Mesenchymal stem cell (in vitro differentiated cells and primary cell): Measurements from ENCODE around the gene ARSG.

ENCODE experiments used
- DNase-seq: peaks from one replicate; pipeline ENCODE4 v3.0.0-alpha.2; 2013
- H2AFZ ChIP-seq: one replicate; pipeline ENCODE4 v1.6.1; 2013; ENCODE audit warnings: low read depth, mild to moderate bottlenecking, control low read depth, inconsistent platforms, low read length, moderate library complexity
- H2AK5ac ChIP-seq: 2 replicates; pipeline ENCODE4 v1.6.1; 2013; ENCODE audit warnings: low read length, moderate library complexity, mild to moderate bottlenecking, inconsistent platforms; ENCODE audit not compliant: severe bottlenecking
- H2BK120ac ChIP-seq: one replicate; pipeline ENCODE4 v1.6.1; 2013; ENCODE audit warnings: low read depth, mild to moderate bottlenecking, inconsistent platforms, low read length, moderate library complexity
- H2BK12ac ChIP-seq, 2 experiments: one replicate each; pipeline ENCODE4 v1.6.1; 2013; ENCODE audit warnings: inconsistent platforms in 2 of 2, low read length in 2 of 2, mild to moderate bottlenecking in 2 of 2, moderate library complexity in 2 of 2, control low read depth in 1 of 2
- H2BK15ac ChIP-seq: one replicate; pipeline ENCODE4 v1.6.1; 2013; ENCODE audit warnings: mild to moderate bottlenecking, low read depth, inconsistent platforms; ENCODE audit not compliant: poor library complexity, severe bottlenecking
- H2BK5ac ChIP-seq: 2 replicates; pipeline ENCODE4 v1.6.1; 2013; ENCODE audit warnings: low read depth, mild to moderate bottlenecking, low read length, control low read depth, inconsistent platforms; ENCODE audit not compliant: poor library complexity, severe bottlenecking
- H3K14ac ChIP-seq, 2 experiments: one replicate each; pipeline ENCODE4 v1.6.1; 2013; ENCODE audit warnings: inconsistent platforms in 2 of 2, low read length in 2 of 2, control low read depth in 1 of 2, mild to moderate bottlenecking in 1 of 2, moderate library complexity in 1 of 2
- H3K18ac ChIP-seq, 2 experiments: one replicate each; pipeline ENCODE4 v1.6.1; 2013; ENCODE audit warnings: inconsistent platforms in 2 of 2, low read length in 2 of 2, control low read depth in 1 of 2, low read depth in 1 of 2, mild to moderate bottlenecking in 1 of 2
- H3K23ac ChIP-seq, 2 experiments: one replicate each; pipeline ENCODE4 v1.6.1; 2013; ENCODE audit warnings: inconsistent platforms in 2 of 2, low read length in 2 of 2, mild to moderate bottlenecking in 2 of 2, moderate library complexity in 2 of 2, control low read depth in 1 of 2
- H3K27ac ChIP-seq: 2 replicates; pipeline ENCODE4 v1.5.1; 2013; ENCODE audit warnings: mild to moderate bottlenecking, moderate library complexity, low read length, control low read depth, inconsistent platforms; ENCODE audit not compliant: poor library complexity, severe bottlenecking
- H3K27me3 ChIP-seq, 2 experiments: 2 replicates each; pipeline versions ENCODE4 v1.6.1 to v1.7.0; 2013; ENCODE audit warnings: low read length in 2 of 2, mild to moderate bottlenecking in 2 of 2, moderate library complexity in 2 of 2, control low read depth in 1 of 2, inconsistent platforms in 1 of 2; ENCODE audit not compliant: control insufficient read depth in 1 of 2, insufficient read depth in 1 of 2
- H3K36me3 ChIP-seq, 2 experiments: 2 replicates each; pipeline versions ENCODE4 v1.6.1 to v1.7.0; 2013; ENCODE audit warnings: low read length in 2 of 2, control low read depth in 1 of 2, inconsistent platforms in 1 of 2, low read depth in 1 of 2, mild to moderate bottlenecking in 1 of 2; ENCODE audit not compliant: insufficient read depth in 2 of 2, control insufficient read depth in 1 of 2
- H3K4ac ChIP-seq, 2 experiments: one replicate each; pipeline ENCODE4 v1.6.1; 2013; ENCODE audit warnings: inconsistent platforms in 2 of 2, low read length in 2 of 2, mild to moderate bottlenecking in 2 of 2, moderate library complexity in 2 of 2, control low read depth in 1 of 2, low read depth in 1 of 2
- H3K4me1 ChIP-seq: 2 replicates; pipeline ENCODE4 v1.6.1; 2013; ENCODE audit warnings: low read depth, low read length, control low read depth; ENCODE audit not compliant: control insufficient read depth, insufficient read depth
- H3K4me2 ChIP-seq: 2 replicates; pipeline ENCODE4 v1.6.1; 2013; ENCODE audit warnings: low read length, mild to moderate bottlenecking, inconsistent platforms; ENCODE audit not compliant: poor library complexity, severe bottlenecking
- H3K4me3 ChIP-seq, 2 experiments: 2 replicates each; pipeline versions ENCODE4 v1.5.1 to v1.7.0; 2013; ENCODE audit warnings: low read length in 2 of 2, mild to moderate bottlenecking in 2 of 2, control low read depth in 1 of 2, low read depth in 1 of 2; ENCODE audit not compliant: insufficient read depth in 1 of 2
- H3K79me1 ChIP-seq: replicated peaks from 2 replicates; pipeline ENCODE4 v1.6.1; 2013; ENCODE audit warnings: mild to moderate bottlenecking, control low read depth, low read length, inconsistent platforms; ENCODE audit not compliant: poor library complexity, severe bottlenecking
- H3K9ac ChIP-seq: 2 replicates; pipeline ENCODE4 v1.7.0; 2013; ENCODE audit warnings: mild to moderate bottlenecking, low read length, moderate library complexity
- H3K9me3 ChIP-seq: 2 replicates; pipeline ENCODE4 v1.7.0; 2013; ENCODE audit warnings: mild to moderate bottlenecking, low read length; ENCODE audit not compliant: control insufficient read depth
- H4K8ac ChIP-seq: one replicate; pipeline ENCODE4 v1.6.1; 2013; ENCODE audit warnings: inconsistent platforms, mild to moderate bottlenecking, low read length, moderate library complexity
- H4K91ac ChIP-seq: one replicate; pipeline ENCODE4 v1.6.1; 2013; ENCODE audit warnings: mild to moderate bottlenecking, low read length, inconsistent platforms
- WGBS: methylation state at CpG from one replicate; pipeline ENCODE4 v1.1.7; 2013; ENCODE audit warnings: mixed read lengths; 5-methylcytosine and 5-hydroxymethylcytosine counted together

Gene ARSG

GRCh38 chr17:68385490-68386215, 94.4 kb downstream of the ARSG start:
- no peak overlapping the region for H2AK5ac ChIP-seq
- H3K4me2 ChIP-seq, result no peak overlapping the region
- no peaks in the 10 kb centered on the region for H3K79me1 ChIP-seq
- no peak for DNase-seq
- WGBS, result 94% methylated on average over 8 of the region's 8 CpGs
- H3K36me3 ChIP-seq, result no peaks in the 10 kb centered on the region
- peaks cover 17% of the 10 kb centered on the region for H3K4me1 ChIP-seq
- peak overlapping the region; percentile 85 to 86 for H2BK12ac ChIP-seq
- H2BK120ac ChIP-seq, result no peak overlapping the region
- peak overlapping the region; percentile 71 for H4K8ac ChIP-seq
- H2BK15ac ChIP-seq, result peak overlapping the region; percentile 82
- H3K14ac ChIP-seq, result no peak overlapping the region
- H2AFZ ChIP-seq, result no peak overlapping the region
- peak overlapping the region; percentile 55 to 93 for H3K18ac ChIP-seq
- peak overlapping the region; percentile 2 for H4K91ac ChIP-seq
- H3K4ac ChIP-seq, result peak overlapping the region; percentile 68 to 74
- H3K27me3 ChIP-seq, result no peaks in the 10 kb centered on the region
- no peak overlapping the region for H3K9ac ChIP-seq
- H3K23ac ChIP-seq, result no peak overlapping the region
- no peak overlapping the region for H3K4me3 ChIP-seq
- H2BK5ac ChIP-seq, result no peak overlapping the region
- no peak overlapping the region for H3K27ac ChIP-seq
- H3K9me3 ChIP-seq, result no peaks in the 10 kb centered on the region

DNA sequence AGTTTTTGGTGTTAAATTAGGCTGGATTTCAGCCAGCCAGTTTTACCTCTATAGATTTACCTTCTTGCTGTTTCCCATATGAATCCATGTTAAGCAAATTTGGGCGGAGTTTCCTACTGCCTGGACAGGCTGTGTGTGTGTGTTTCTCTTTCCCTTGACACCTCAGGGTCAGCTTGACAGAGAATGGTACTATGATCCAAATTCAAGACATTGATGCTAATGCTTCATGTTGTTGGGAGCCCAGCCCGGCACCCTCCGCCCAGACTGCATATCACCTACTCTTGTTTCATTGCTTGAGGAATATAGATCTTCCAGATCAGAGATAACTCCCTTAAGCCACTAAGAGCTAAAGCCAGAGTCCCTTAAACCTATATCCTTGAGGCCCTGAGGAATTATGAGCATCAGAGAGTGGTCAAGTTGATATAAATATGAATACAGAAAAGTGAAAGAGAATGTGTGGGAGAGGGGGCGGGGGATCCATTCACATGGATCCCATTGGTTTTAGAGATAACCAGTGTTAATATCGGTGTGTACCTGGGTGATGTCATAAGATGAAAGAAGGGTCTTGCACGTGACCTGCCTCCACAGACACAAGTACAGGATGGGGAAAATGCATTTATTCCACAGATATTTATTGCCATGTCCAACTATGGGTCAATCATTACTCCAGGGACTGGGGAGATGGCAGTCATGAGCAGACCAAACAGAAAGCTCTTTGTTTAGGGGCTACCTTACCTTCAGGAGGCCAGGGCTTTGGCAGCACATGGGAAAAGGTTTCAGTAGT, 96.3 kb downstream of the ARSG start:
- 100% methylated on average over 5 of the region's 6 CpGs for WGBS
- Histone ChIP-seq H3K4me3 (no peak overlapping the region), H3K23ac (no peak overlapping the region)

GRCh38 chr17:68389041-68389440, 97.7 kb downstream of the ARSG start:
- H3K79me1 ChIP-seq, result no peaks in the 10 kb centered on the region
- peak overlapping the region in 1 of 2 experiments; percentile 53 for H3K4ac ChIP-seq
- H4K91ac ChIP-seq, result peak overlapping the region; percentile 34
- H3K27ac ChIP-seq, result no peak overlapping the region
- H2BK5ac ChIP-seq, result no peak overlapping the region
- peak overlapping the region; percentile 27 for H4K8ac ChIP-seq
- no peak overlapping the region for H3K4me3 ChIP-seq
- H2BK120ac ChIP-seq, result no peak overlapping the region
- no peak overlapping the region for H3K14ac ChIP-seq
- peak overlapping the region in 1 of 2 experiments; percentile 2 for H3K18ac ChIP-seq
- H3K4me2 ChIP-seq, result no peak overlapping the region
- no peak overlapping the region for H3K23ac ChIP-seq
- peaks cover 8% of the 10 kb centered on the region for H3K4me1 ChIP-seq
- H3K36me3 ChIP-seq, result no peaks in the 10 kb centered on the region
- H2AK5ac ChIP-seq, result no peak overlapping the region
- H2AFZ ChIP-seq, result no peak overlapping the region
- WGBS, result 92% methylated on average over 3 of the region's 7 CpGs
- no peak overlapping the region for H3K9ac ChIP-seq
- DNase-seq, result no peak
- H3K9me3 ChIP-seq, result no peaks in the 10 kb centered on the region
- peak overlapping the region; percentile 91 for H2BK15ac ChIP-seq
- H3K27me3 ChIP-seq, result no peaks in the 10 kb centered on the region
- H2BK12ac ChIP-seq, result peak overlapping the region; percentile 63 to 85

More for the DNA sequence above, 96.3 kb downstream of the ARSG start:
- no peak for DNase-seq
- peak overlapping the region; percentile 7 to 57 for H3K4ac ChIP-seq
- no peak overlapping the region for H2BK5ac ChIP-seq
- H3K4me1 ChIP-seq, result peaks cover 15% of the 10 kb centered on the region
- no peaks in the 10 kb centered on the region for H3K27me3 ChIP-seq
- H3K4me2 ChIP-seq, result no peak overlapping the region
- H3K79me1 ChIP-seq, result no peaks in the 10 kb centered on the region
- no peak overlapping the region for H3K27ac ChIP-seq
- no peak overlapping the region for H4K8ac ChIP-seq
- no peaks in the 10 kb centered on the region for H3K36me3 ChIP-seq
- no peaks in the 10 kb centered on the region for H3K9me3 ChIP-seq
- H3K14ac ChIP-seq, result no peak overlapping the region
- peak overlapping the region; percentile 68 to 72 for H3K18ac ChIP-seq
- H2AFZ ChIP-seq, result no peak overlapping the region
- peak overlapping the region; percentile 35 to 37 for H2BK12ac ChIP-seq
- no peak overlapping the region for H4K91ac ChIP-seq
- H2AK5ac ChIP-seq, result no peak overlapping the region
- H2BK120ac ChIP-seq, result no peak overlapping the region
- H2BK15ac ChIP-seq, result peak overlapping the region; percentile 26
- no peak overlapping the region for H3K9ac ChIP-seq

DNA sequence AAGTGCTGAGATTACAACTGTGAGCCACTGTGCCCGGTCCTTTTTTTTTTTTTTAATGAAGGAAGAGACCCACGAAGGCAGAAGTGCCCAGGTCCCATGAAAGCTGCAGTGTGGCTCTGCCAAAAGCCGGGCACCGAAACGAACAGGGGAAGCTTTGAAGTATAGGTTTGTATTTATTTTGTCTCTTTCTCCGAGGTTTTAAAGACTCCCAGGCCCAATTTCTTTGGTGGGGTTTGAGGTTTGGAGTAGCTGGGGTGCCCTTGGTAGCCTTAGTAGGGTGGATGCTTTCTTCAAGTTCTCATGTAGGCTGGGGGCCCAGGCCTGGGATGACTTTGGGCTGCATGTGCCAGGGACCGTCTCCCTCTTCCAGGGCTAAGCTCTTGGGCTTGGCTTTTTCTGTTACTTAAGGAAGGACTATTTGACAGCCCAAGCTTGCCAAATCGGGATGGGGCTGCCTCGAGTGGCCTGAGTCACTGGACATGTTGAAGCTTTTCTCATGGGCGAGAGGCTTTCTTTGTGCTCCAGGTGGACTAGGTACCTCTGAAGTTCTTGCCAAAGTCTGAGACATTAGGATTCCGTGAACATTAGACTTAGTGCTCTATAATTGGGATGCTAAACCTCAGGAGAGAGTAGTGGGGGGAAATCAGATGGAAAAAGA, 99.7 kb downstream of the ARSG start:
- Histone ChIP-seq H4K91ac (no peak overlapping the region), H3K27me3 (no peaks in the 10 kb centered on the region), H3K23ac (no peak overlapping the region), H2BK15ac (peak overlapping the region; percentile 18), H2AFZ (no peak overlapping the region), H3K79me1 (no peaks in the 10 kb centered on the region), H3K9ac (peak overlapping the region; percentile 37), H3K14ac (peak overlapping the region in 1 of 2 experiments; percentile 37), H3K4me2 (no peak overlapping the region), H2AK5ac (no peak overlapping the region), H2BK5ac (no peak overlapping the region), H3K4ac (peak overlapping the region in 1 of 2 experiments; percentile 50), H3K4me3 (peak overlapping the region in 1 of 2 experiments; percentile 46), H2BK120ac (no peak overlapping the region), H3K18ac (peak overlapping the region in 1 of 2 experiments; percentile 58), H3K27ac (no peak overlapping the region), H3K4me1 (peaks cover 5% of the 10 kb centered on the region), H2BK12ac (peak overlapping the region; percentile 32 to 82), H3K36me3 (no peaks in the 10 kb centered on the region), H4K8ac (no peak overlapping the region), H3K9me3 (peaks cover 5% of the 10 kb centered on the region)
- WGBS, result 86% methylated on average over 11 of the region's 11 CpGs
- no peak for DNase-seq
